Lung (tissue), 12 donors: ENCODE data around the gene PRKAR1B. TPM values are rescaled to one million over a fixed set of nuclear protein-coding genes. Genes with fewer than 3 reads are reported as not detected.

Experiments used
- ATAC-seq: fragments of 200-7000 bp; cut with Tn5 transposase; one replicate; pipeline ENCODE4 v1.9.1; 2020; ENCODE audit warnings: moderate number of reproducible peaks; ENCODE audit not compliant: insufficient read depth, low FRiP score
- DNase-seq, 3 donors: peaks; one replicate each; pipeline ENCODE4 v3.0.0-alpha.2; 2013 to 2017
- H3K27ac ChIP-seq, 2 donors: one replicate each; pipeline ENCODE4 v1.5.1; 2013; ENCODE audit warnings: mild to moderate bottlenecking in 2 of 2, moderate library complexity in 2 of 2, control low read depth in 1 of 2, inconsistent platforms in 1 of 2, low read depth in 1 of 2, low read length in 1 of 2
- H3K27me3 ChIP-seq, 3 donors: one replicate each; pipeline ENCODE4 v1.5.1; 2013; ENCODE audit warnings: low read length in 2 of 3; ENCODE audit not compliant: control insufficient read depth in 3 of 3, insufficient read depth in 3 of 3
- H3K36me3 ChIP-seq, 4 donors: one replicate each; pipeline ENCODE4 v1.5.1; 2013; ENCODE audit warnings: low read length in 4 of 4, mild to moderate bottlenecking in 1 of 4, moderate library complexity in 1 of 4; ENCODE audit not compliant: control insufficient read depth in 4 of 4, insufficient read depth in 4 of 4
- H3K4me1 ChIP-seq, 5 donors: one replicate each; pipeline ENCODE4 v1.5.1; 2013; ENCODE audit warnings: low read length in 5 of 5, mild to moderate bottlenecking in 2 of 5, moderate library complexity in 1 of 5; ENCODE audit not compliant: control insufficient read depth in 5 of 5, insufficient read depth in 5 of 5
- H3K4me3 ChIP-seq: one replicate; pipeline ENCODE4 v1.5.1; 2013; ENCODE audit warnings: mild to moderate bottlenecking, control low read depth, moderate library complexity
- H3K9ac ChIP-seq, 2 donors: one replicate each; pipeline ENCODE4 v1.5.1; 2013; ENCODE audit warnings: low read length in 2 of 2, control low read depth in 1 of 2; ENCODE audit not compliant: insufficient read depth in 1 of 2
- H3K9me3 ChIP-seq, 4 donors: one replicate each; pipeline ENCODE4 v1.5.1; 2013; ENCODE audit warnings: low read length in 3 of 4, mild to moderate bottlenecking in 1 of 4, moderate library complexity in 1 of 4; ENCODE audit not compliant: control insufficient read depth in 4 of 4, insufficient read depth in 3 of 4
- CTCF ChIP-seq: IDR thresholded peaks from 2 replicates; pipeline ENCODE4 v1.5.1; 2012; ENCODE audit warnings: mild to moderate bottlenecking; ENCODE audit errors: control extremely low read depth, extremely low read depth
- WGBS, 2 donors: extraction: QIAGEN DNeasy Blood & Tissue Kit; methylation state at CpG; one replicate each; pipeline ENCODE4 v1.1.7; 2013; 5-methylcytosine and 5-hydroxymethylcytosine counted together
- polyA plus RNA-seq, 2 donors: library from polyadenylated mRNA; stranded (reverse); fragments of 200-250 nt; gene quantifications; one replicate each; pipeline ENCODE4 v1.2.1, GENCODE V29; 2013
- total RNA-seq, 2 donors: library from RNA; depleted of rRNA in 1 of 2; stranded (reverse); fragments of >200 nt in 1 of 2; gene quantifications; one replicate each; pipeline ENCODE4 v1.2.1, GENCODE V29; 2014 to 2021
- donor health status: control.
- donor health status: control.
- donor health status: Bipolar disorder and iron deficiency.
- donor health status: healthy.
- donor health status: DM: yes; HTN: yes; CAD: no.

Gene PRKAR1B
- total and polyA plus RNA-seq, 4 donors, result 11.3 to 32.0 (median 16.3) TPM

GRCh38 chr7:644381-645305 lies 82.4 kb downstream of the PRKAR1B start:
- TF ChIP-seq CTCF, result no peak
- Histone ChIP-seq H3K27me3 (no peaks in the 10 kb centered on the region), H3K4me3 (no peak overlapping the region), H3K9ac (no peak overlapping the region), H3K4me1 (no peaks in the 10 kb centered on the region), H3K9me3 (peaks cover 0 to 4% (median 0%) of the 10 kb centered on the region in 4 donors), H3K27ac (peak overlapping the region in 1 of 2 donors; percentile 64), H3K36me3 (no peaks in the 10 kb centered on the region)
- WGBS, 2 donors, result 93 to 95% methylated on average over 35 of the region's 35 CpGs
- no peak for DNase-seq
- ATAC-seq, result no peak

- Histone ChIP-seq H3K36me3 (no peaks in the 10 kb centered on the region), H3K4me3 (no peak overlapping the region), H3K4me1 (no peaks in the 10 kb centered on the region), H3K9me3 (peaks cover 0 to 4% (median 0%) of the 10 kb centered on the region in 4 donors), H3K9ac (no peak overlapping the region), H3K27me3 (no peaks in the 10 kb centered on the region), H3K27ac (no peak overlapping the region)
- DNase-seq, result no peak
- WGBS, 2 donors, result 96 to 97% methylated on average over 11 of the region's 11 CpGs
- ATAC-seq, result no peak
- no peak for TF ChIP-seq CTCF
Observed at GRCh38 chr7:641966-642365, 85.1 kb downstream of the PRKAR1B start.

GRCh38 chr7:641269-641671 lies 85.8 kb downstream of the PRKAR1B start:
- Histone ChIP-seq H3K27me3 (no peaks in the 10 kb centered on the region), H3K27ac (no peak overlapping the region), H3K9ac (no peak overlapping the region), H3K36me3 (no peaks in the 10 kb centered on the region), H3K4me3 (no peak overlapping the region), H3K4me1 (no peaks in the 10 kb centered on the region), H3K9me3 (peaks cover 0 to 4% (median 0%) of the 10 kb centered on the region in 4 donors)
- no peak for ATAC-seq
- 90% methylated on average over 16 of the region's 16 CpGs for WGBS, 2 donors
- DNase-seq, result no peak
- TF ChIP-seq CTCF, result no peak
